Loucy (cell line): ENCODE data around the gene KCNK13.

ENCODE experiments used
- H2AFZ ChIP-seq: fragments of 200-600 bp; sonication (generic); 2 replicates; pipeline ENCODE4 v1.6.0; 2016; ENCODE audit warnings: antibody characterized with exemption, mild to moderate bottlenecking, low read length, moderate library complexity
- H3F3A ChIP-seq: fragments of 200-600 bp; 2 replicates; pipeline ENCODE4 v1.6.0; 2016; ENCODE audit warnings: antibody characterized with exemption, low read depth, mild to moderate bottlenecking
- H3K27me3 ChIP-seq: fragments of 200-600 bp; sonication (generic); 2 replicates; pipeline ENCODE4 v1.6.1; 2014; ENCODE audit warnings: low read length, mild to moderate bottlenecking; ENCODE audit not compliant: insufficient read depth, poor library complexity, severe bottlenecking
- H3K36me3 ChIP-seq: fragments of 200-600 bp; sonication (generic); 2 replicates; pipeline ENCODE4 v1.6.1; 2016; ENCODE audit warnings: low read length; ENCODE audit not compliant: insufficient read depth
- H3K4me1 ChIP-seq: fragments of 200-600 bp; sonication (generic); 2 replicates; pipeline ENCODE4 v1.5.1; 2014; ENCODE audit warnings: low read length, mild to moderate bottlenecking; ENCODE audit not compliant: insufficient read depth, poor library complexity, severe bottlenecking
- H3K4me2 ChIP-seq: fragments of 200-600 bp; sonication (generic); 2 replicates; pipeline ENCODE4 v1.6.0; 2014; ENCODE audit warnings: antibody characterized with exemption, low read length, low read depth, mild to moderate bottlenecking; ENCODE audit not compliant: poor library complexity, severe bottlenecking
- H3K4me3 ChIP-seq: fragments of 200-600 bp; sonication (generic); 2 replicates; pipeline ENCODE4 v1.5.1; 2014; ENCODE audit warnings: low read length, mild to moderate bottlenecking, mixed read lengths; ENCODE audit not compliant: poor library complexity, severe bottlenecking
- H3K79me2 ChIP-seq: fragments of 200-600 bp; sonication (generic); 2 replicates; pipeline ENCODE4 v1.6.1; 2014; ENCODE audit warnings: low read length; ENCODE audit not compliant: insufficient read depth
- H3K9ac ChIP-seq: fragments of 200-600 bp; sonication (generic); 2 replicates; pipeline ENCODE4 v1.6.0; 2014; ENCODE audit warnings: mild to moderate bottlenecking, low read depth, low read length, moderate library complexity; ENCODE audit not compliant: poor library complexity, severe bottlenecking
- H3K9me2 ChIP-seq: fragments of 200-600 bp; sonication (generic); replicated peaks from 2 replicates; pipeline ENCODE4 v1.6.1; 2016; ENCODE audit warnings: low read depth, low read length, mixed read lengths
- H3K9me3 ChIP-seq: fragments of 200-600 bp; sonication (generic); 2 replicates; pipeline ENCODE4 v1.6.1; 2014; ENCODE audit warnings: mild to moderate bottlenecking, antibody characterized with exemption, low read length, low read depth; ENCODE audit not compliant: insufficient read depth
- H4K20me1 ChIP-seq: fragments of 200-600 bp; sonication (generic); 2 replicates; pipeline ENCODE4 v1.6.0; 2014; ENCODE audit warnings: antibody characterized with exemption, low read length, mild to moderate bottlenecking; ENCODE audit not compliant: insufficient read depth, poor library complexity, severe bottlenecking
- CTCF ChIP-seq: fragments of 200-600 bp; sonication (generic); conservative IDR thresholded peaks from 2 replicates; pipeline ENCODE4 v1.5.1; 2014; ENCODE audit warnings: mild to moderate bottlenecking, antibody characterized with exemption, low read length
- EZH2phosphoT487 ChIP-seq: fragments of 200-600 bp; IDR thresholded peaks from 2 replicates; pipeline ENCODE4 v1.6.1; 2018; ENCODE audit warnings: antibody characterized with exemption, mild to moderate bottlenecking, moderate library complexity, borderline replicate concordance

Gene KCNK13

GRCh38 chr14:90049390-90049789, 12.4 kb upstream of the KCNK13 start:
- no peaks in the 10 kb centered on the region for H3K9me2 ChIP-seq
- H3K4me2 ChIP-seq = no peak overlapping the region
- no peak overlapping the region for H3K4me3 ChIP-seq
- no peaks in the 10 kb centered on the region for H4K20me1 ChIP-seq
- H3F3A ChIP-seq = no peaks in the 10 kb centered on the region
- no peaks in the 10 kb centered on the region for H3K27me3 ChIP-seq
- TF ChIP-seq CTCF (no peak), EZH2phosphoT487 (no peak)
- no peaks in the 10 kb centered on the region for H3K9me3 ChIP-seq
- peaks cover 5% of the 10 kb centered on the region; the same call in 1 of the 2 replicates for H3K36me3 ChIP-seq
- H3K79me2 ChIP-seq = no peaks in the 10 kb centered on the region
- no peak overlapping the region for H3K9ac ChIP-seq
- no peak overlapping the region for H2AFZ ChIP-seq
- no peaks in the 10 kb centered on the region for H3K4me1 ChIP-seq

- TF ChIP-seq CTCF (no peak), EZH2phosphoT487 (no peak)
- peaks cover 2% of the 10 kb centered on the region; the same call in 1 of the 2 replicates for H3K36me3 ChIP-seq
- H3K9me2 ChIP-seq = no peaks in the 10 kb centered on the region
- H3K79me2 ChIP-seq = no peaks in the 10 kb centered on the region
- no peak overlapping the region for H3K4me2 ChIP-seq
- H2AFZ ChIP-seq = no peak overlapping the region
- H3K27me3 ChIP-seq = no peaks in the 10 kb centered on the region
- H3K9ac ChIP-seq = no peak overlapping the region
- no peaks in the 10 kb centered on the region for H3K4me1 ChIP-seq
- H4K20me1 ChIP-seq = no peaks in the 10 kb centered on the region
- H3F3A ChIP-seq = no peaks in the 10 kb centered on the region
- H3K4me3 ChIP-seq = no peak overlapping the region
- H3K9me3 ChIP-seq = no peaks in the 10 kb centered on the region
These were observed 11.5 kb upstream of the KCNK13 start for GRCh38 chr14:90050271-90050670.

- TF ChIP-seq CTCF (no peak), EZH2phosphoT487 (no peak)
- Histone ChIP-seq H3K4me3 (no peak overlapping the region), H3K4me2 (no peak overlapping the region), H3K9ac (no peak overlapping the region), H3K9me3 (no peaks in the 10 kb centered on the region), H3K79me2 (no peaks in the 10 kb centered on the region), H3F3A (no peaks in the 10 kb centered on the region), H3K27me3 (no peaks in the 10 kb centered on the region), H2AFZ (no peak overlapping the region), H3K36me3 (no peaks in the 10 kb centered on the region), H3K9me2 (no peaks in the 10 kb centered on the region), H4K20me1 (no peaks in the 10 kb centered on the region), H3K4me1 (no peaks in the 10 kb centered on the region)
These were observed 8.8 kb upstream of the KCNK13 start for GRCh38 chr14:90053044-90053443.
